Keratinocyte (primary cell): Measurements from ENCODE around the gene COQ8A. TPM values are rescaled to one million over a fixed set of nuclear protein-coding genes. Genes with fewer than 3 reads are reported as not detected.

Experiments
- DNase-seq: peaks from one replicate; pipeline ENCODE4 v3.0.0-alpha.2; 2011; ENCODE audit warnings: low read depth, missing footprints, low spot score
- FAIRE-seq: peaks from 2 replicates; lab custom pipeline; 2011; peaks lifted over from hg19 to GRCh38; lab: Jason Lieb, UNC
- H2AFZ ChIP-seq: 2 replicates; pipeline ENCODE4 v1.6.0; 2012; ENCODE audit warnings: low read length, control low read depth, inconsistent platforms; ENCODE audit not compliant: control insufficient read depth
- H3K27ac ChIP-seq: 2 replicates; pipeline ENCODE4 v1.5.1; 2011; ENCODE audit warnings: low read length; ENCODE audit not compliant: control insufficient read depth, insufficient read depth
- H3K27me3 ChIP-seq: 3 replicates; pipeline ENCODE4 v1.6.0; 2011; ENCODE audit warnings: low read length; ENCODE audit not compliant: control insufficient read depth, insufficient read depth; ENCODE audit errors: extremely low read depth
- H3K36me3 ChIP-seq, 2 experiments: 2 replicates in 1 of 2; 3 replicates in 1 of 2; pipeline ENCODE4 v1.5.1; 2011; ENCODE audit warnings: low read length in 2 of 2, mild to moderate bottlenecking in 1 of 2; ENCODE audit not compliant: control insufficient read depth in 2 of 2, insufficient read depth in 2 of 2; ENCODE audit errors: extremely low read depth in 1 of 2
- H3K4me1 ChIP-seq: 3 replicates; pipeline ENCODE4 v1.5.1; 2011; ENCODE audit warnings: low read length; ENCODE audit not compliant: control insufficient read depth, insufficient read depth; ENCODE audit errors: extremely low read depth
- H3K4me2 ChIP-seq: 3 replicates; pipeline ENCODE4 v1.6.0; 2011; ENCODE audit warnings: low read depth, low read length; ENCODE audit not compliant: control insufficient read depth, insufficient read depth; ENCODE audit errors: extremely low read depth
- H3K4me3 ChIP-seq, 3 experiments: fragments of 200-600 bp in 1 of 3; sonication (generic) in 1 of 3; 2 replicates in 2 of 3; 3 replicates in 1 of 3; pipeline ENCODE4 v1.5.1; 2011 to 2016; ENCODE audit warnings: low read length in 3 of 3, mild to moderate bottlenecking in 3 of 3, control low read depth in 2 of 3, inconsistent platforms in 1 of 3, low read depth in 1 of 3, mixed read lengths in 1 of 3, mixed run types in 1 of 3, moderate library complexity in 1 of 3; ENCODE audit not compliant: control insufficient read depth in 2 of 3, insufficient read depth in 2 of 3; ENCODE audit errors: extremely low read depth in 1 of 3
- H3K79me2 ChIP-seq: 2 replicates; pipeline ENCODE4 v1.6.0; 2012; ENCODE audit warnings: low read length; ENCODE audit not compliant: control insufficient read depth, insufficient read depth
- H3K9ac ChIP-seq: 3 replicates; pipeline ENCODE4 v1.6.0; 2011; ENCODE audit warnings: low read length; ENCODE audit not compliant: control insufficient read depth, insufficient read depth; ENCODE audit errors: extremely low read depth
- H3K9me1 ChIP-seq: 3 replicates; pipeline ENCODE4 v1.6.0; 2011; ENCODE audit warnings: low read length; ENCODE audit not compliant: control insufficient read depth, insufficient read depth; ENCODE audit errors: extremely low read depth
- H3K9me3 ChIP-seq: 2 replicates; pipeline ENCODE4 v1.5.1; 2012; ENCODE audit warnings: low read depth, low read length; ENCODE audit not compliant: control insufficient read depth
- H4K20me1 ChIP-seq: 3 replicates; pipeline ENCODE4 v1.6.0; 2011; ENCODE audit warnings: low read length; ENCODE audit not compliant: control insufficient read depth, insufficient read depth; ENCODE audit errors: extremely low read depth
- EZH2 ChIP-seq: IDR thresholded peaks from one replicate; pipeline ENCODE4 v1.6.1; 2012; ENCODE audit warnings: inconsistent platforms, mild to moderate bottlenecking, low read length, moderate library complexity
- dilution Hi-C: fragments of 300-500 bp; cut with MboI; formaldehyde crosslinking; loops from one replicate; pipeline ENCODE4 v1.7.0; 2020; ENCODE audit warnings: low sequenced_read_pairs; ENCODE audit not compliant: extremely low pct_ligation_motif_present
- polyA plus RNA-seq, 5 experiments: library from polyadenylated mRNA; depleted of rRNA in 3 of 5; stranded (reverse) in 3 of 5; stranded (forward) in 1 of 5; unstranded in 1 of 5; fragments of >200 nt; gene quantifications; 1 replicate in 1 of 5; 2 replicates in 3 of 5; 3 replicates in 1 of 5; pipeline versions ENCODE4 v1.2.1 to v1.2.3, GENCODE V29; 2011 to 2012; ENCODE audit warnings: missing spikeins in 2 of 5, low read depth in 1 of 5, low replicate concordance in 1 of 5
- TF ChIP-seq, protein P1 (sequence below), 3 experiments: IDR thresholded peaks in 1 of 3; conservative IDR thresholded peaks in 1 of 3; optimal IDR thresholded peaks in 1 of 3; 2 replicates in 2 of 3; 3 replicates in 1 of 3; pipeline versions ENCODE3 to v1.5.1; 2011; ENCODE audit warnings: low read length in 3 of 3, mild to moderate bottlenecking in 3 of 3, moderate library complexity in 2 of 3, control low read depth in 1 of 3, inconsistent platforms in 1 of 3; ENCODE audit not compliant: insufficient read depth in 2 of 3; ENCODE audit errors: extremely low read depth in 1 of 3

COQ8A gene
- polyA plus RNA-seq, 1 donor (not counting 4 experiments of a cell fraction or from before 2014, with no cell fraction given): 3.8 TPM

DNA sequence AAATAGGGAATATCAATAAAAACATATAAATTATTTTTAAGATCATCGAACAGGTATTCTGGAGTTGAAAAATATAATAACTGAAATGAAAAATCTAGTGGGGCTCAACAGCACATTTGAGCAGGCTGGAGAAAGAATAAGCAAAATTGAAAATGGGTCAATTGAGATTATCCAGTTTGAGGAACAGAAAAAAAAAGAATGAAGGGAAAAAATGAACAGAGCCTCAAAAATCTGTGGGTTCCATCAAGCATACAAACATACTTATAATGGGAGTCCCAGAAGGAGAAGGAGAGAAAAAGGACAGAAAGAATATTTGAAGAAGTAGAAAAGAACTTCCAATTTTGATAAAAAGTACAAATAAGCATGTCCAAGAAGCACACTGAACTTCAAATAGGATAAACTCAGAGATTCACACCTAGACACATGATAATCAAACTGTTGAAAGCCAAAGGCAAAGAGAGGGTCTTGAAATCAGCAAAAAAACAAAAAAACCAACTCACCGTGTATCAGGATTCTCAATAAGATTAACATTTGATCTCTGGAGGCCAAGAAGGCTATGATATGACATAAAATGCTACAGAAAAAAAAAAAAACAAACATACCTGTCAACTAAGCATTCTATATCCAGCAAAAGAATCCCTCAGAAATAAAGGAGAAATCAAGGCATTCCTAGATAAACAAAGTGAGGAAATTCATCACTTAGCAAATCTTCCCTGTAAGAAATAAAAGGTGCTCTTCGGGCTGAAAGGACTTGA, 5.4 kb upstream of the COQ8A start:
- dilution Hi-C loops: no loop called here
- DNase-seq (no peak), FAIRE-seq (no peak)
- Histone ChIP-seq H3K9ac (no peak overlapping the region), H3K36me3 (no peaks in the 10 kb centered on the region), H2AFZ (no peak overlapping the region), H3K27ac (no peak overlapping the region), H3K4me2 (no peak overlapping the region), H3K9me1 (no peaks in the 10 kb centered on the region), H3K79me2 (no peaks in the 10 kb centered on the region), H3K27me3 (no peaks in the 10 kb centered on the region), H3K9me3 (no peaks in the 10 kb centered on the region), H3K4me3 (no peak overlapping the region), H3K4me1 (peaks cover 7% of the 10 kb centered on the region), H4K20me1 (no peaks in the 10 kb centered on the region)
- TF ChIP-seq, protein P1, sequence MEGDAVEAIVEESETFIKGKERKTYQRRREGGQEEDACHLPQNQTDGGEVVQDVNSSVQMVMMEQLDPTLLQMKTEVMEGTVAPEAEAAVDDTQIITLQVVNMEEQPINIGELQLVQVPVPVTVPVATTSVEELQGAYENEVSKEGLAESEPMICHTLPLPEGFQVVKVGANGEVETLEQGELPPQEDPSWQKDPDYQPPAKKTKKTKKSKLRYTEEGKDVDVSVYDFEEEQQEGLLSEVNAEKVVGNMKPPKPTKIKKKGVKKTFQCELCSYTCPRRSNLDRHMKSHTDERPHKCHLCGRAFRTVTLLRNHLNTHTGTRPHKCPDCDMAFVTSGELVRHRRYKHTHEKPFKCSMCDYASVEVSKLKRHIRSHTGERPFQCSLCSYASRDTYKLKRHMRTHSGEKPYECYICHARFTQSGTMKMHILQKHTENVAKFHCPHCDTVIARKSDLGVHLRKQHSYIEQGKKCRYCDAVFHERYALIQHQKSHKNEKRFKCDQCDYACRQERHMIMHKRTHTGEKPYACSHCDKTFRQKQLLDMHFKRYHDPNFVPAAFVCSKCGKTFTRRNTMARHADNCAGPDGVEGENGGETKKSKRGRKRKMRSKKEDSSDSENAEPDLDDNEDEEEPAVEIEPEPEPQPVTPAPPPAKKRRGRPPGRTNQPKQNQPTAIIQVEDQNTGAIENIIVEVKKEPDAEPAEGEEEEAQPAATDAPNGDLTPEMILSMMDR (optimal IDR thresholded peaks at IDR 0.05 in 1 of 3, IDR thresholded peaks at IDR 0.05 in 1 of 3, conservative IDR thresholded peaks at IDR 0.05 in 1 of 3; ENCODE audit: extremely low read depth in 1 of 3, insufficient read depth in 2 of 3, low read length in 3 of 3): no peak
- no peak for TF ChIP-seq EZH2

DNA sequence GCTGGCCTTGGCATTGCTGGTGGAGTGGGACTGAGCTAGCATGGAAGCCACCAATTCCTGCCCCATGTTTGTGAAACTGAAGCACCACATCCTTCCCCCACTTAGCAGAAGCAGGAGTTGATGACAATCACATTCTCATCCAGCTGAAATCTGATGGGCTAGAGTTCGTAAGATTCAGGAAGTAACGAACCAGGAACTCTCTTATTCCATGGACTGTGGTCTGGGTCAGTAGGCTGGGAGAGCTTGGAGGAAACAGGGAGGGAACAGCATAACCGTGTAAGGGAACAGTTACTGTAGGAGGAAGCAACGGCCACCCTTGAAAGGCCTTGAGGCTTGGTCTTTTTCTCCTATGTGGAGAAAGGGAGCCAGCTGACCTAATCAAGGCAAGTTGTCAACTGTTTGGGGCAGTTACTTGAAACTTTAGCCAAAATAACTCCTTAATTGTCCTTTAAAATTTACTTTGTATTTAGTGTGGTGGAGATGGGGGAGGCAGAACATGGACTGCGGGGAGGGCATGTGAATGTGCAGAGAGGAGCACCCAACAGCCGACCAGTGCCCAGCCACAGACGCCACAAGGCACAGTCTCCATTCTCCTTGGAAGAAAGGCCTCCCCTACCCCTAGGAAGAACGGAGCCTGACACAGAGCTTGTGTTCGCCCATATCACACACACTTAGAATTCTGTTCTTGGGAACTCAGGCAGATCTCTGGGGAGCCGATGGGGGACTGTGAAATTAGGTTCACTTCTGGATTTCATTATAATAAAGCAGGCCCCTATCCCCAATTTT, 2.0 kb upstream of the COQ8A start:
- TF ChIP-seq EZH2: no peak
- TF ChIP-seq, protein P1 (optimal IDR thresholded peaks at IDR 0.05 in 1 of 3, IDR thresholded peaks at IDR 0.05 in 1 of 3, conservative IDR thresholded peaks at IDR 0.05 in 1 of 3; ENCODE audit: extremely low read depth in 1 of 3, insufficient read depth in 2 of 3, low read length in 3 of 3): no peak
- H3K9me1 ChIP-seq: no peaks in the 10 kb centered on the region
- peak overlapping the region; percentile 95 for H3K4me2 ChIP-seq
- no peaks in the 10 kb centered on the region for H3K9me3 ChIP-seq
- H3K27me3 ChIP-seq: no peaks in the 10 kb centered on the region
- no peak for DNase-seq
- H4K20me1 ChIP-seq: no peaks in the 10 kb centered on the region
- no peaks in the 10 kb centered on the region for H3K36me3 ChIP-seq
- no peak overlapping the region for H3K27ac ChIP-seq
- no peak for FAIRE-seq
- peaks cover 16% of the 10 kb centered on the region for H3K4me1 ChIP-seq
- H3K4me3 ChIP-seq: no peak overlapping the region
- H3K9ac ChIP-seq: no peak overlapping the region
- H2AFZ ChIP-seq: peak overlapping the region; percentile 34
- dilution Hi-C loops: no loop called here
- no peaks in the 10 kb centered on the region for H3K79me2 ChIP-seq
